NCI-H1694 (cell line): ENCODE data around the gene SNED1.

Experiments used
- DNase-seq: peaks from one replicate; lab custom pipeline; 2025; lab: John Stamatoyannopoulos, UW

Gene SNED1

GRCh38 chr2:241129086-241129871 lies 130.9 kb downstream of the SNED1 start:
- DNase-seq: no peak

GRCh38 chr2:241130316-241130715 lies 131.9 kb downstream of the SNED1 start:
- no peak for DNase-seq

DNA sequence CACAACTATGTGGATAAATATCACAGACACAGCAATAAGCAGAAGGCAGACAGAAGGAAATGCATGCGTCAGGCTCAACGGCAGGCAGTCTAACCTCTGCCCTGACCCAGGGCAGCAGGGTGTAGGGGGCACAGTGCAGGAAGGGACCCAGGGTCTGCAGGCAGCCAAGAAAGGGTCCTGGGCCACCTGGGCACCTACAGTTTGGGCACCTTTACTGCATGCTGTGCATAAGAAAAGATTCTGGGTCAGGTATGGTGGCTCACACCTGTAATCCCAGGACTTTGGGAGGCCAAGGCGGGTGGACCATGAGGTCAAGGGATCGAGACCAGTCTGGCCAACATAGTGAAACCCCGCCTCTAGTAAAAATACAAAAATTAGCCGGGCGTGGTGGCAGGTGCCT lies 133.1 kb downstream of the SNED1 start:
- no peak for DNase-seq

GRCh38 chr2:241132538-241133435 lies 134.4 kb downstream of the SNED1 start:
- no peak for DNase-seq

DNA sequence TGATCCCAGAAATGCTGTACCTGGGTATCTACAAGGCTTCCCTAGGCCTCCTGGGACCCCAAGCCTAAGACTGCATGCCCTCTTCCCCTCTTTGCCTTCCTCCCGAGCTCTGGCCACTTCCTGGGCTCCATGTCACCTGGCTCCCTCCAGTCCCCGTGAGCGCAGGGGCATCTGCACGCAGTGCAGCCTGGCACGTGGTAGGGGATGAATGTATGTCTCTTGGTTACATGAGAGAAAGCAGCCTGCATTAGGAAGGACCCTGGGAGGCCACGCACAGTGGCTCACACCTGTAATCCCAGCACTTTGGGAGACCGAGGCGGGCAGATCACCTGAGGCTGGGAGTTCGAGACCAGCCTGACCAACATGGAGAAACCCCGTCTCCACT lies 135.0 kb downstream of the SNED1 start:
- DNase-seq: no peak

DNA sequence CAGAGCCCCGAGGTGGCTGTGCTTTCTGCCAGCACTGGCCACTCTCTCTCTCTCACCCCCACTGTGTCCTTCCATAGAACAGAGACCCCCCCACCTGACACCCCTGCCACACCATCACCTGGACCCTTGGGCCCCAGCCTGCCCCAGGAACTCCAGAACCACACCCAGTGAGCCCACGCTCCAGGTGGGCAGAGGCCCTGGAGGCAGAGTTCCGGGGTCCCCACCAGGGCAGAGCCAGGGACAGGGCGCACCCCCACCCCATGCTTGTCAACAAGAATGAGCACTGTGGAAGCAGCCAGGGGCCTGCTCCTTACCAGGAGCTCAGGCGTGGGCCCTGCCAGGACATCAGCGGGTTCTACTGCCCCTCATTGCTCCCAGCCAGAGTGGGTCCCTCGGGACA lies 136.3 kb downstream of the SNED1 start:
- no peak for DNase-seq

DNA sequence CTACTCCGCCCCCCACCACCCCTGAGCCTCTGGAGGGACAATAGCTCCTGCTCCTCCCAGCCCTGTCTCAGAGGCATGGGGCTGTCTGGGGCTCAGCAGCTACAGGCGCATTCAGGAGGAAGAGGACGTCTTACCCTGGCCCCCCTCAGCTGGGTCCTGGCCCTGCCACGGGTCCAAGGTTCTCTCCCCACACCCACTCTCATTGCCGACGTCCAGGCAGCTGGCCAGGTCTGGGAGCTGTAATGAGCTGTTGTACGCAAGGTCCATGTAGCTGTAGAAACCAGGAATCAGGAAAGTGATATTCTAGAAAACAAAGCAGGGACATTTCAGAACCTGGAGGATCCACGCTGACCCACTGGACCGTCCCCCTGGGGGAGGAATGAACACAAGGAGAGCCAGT lies 137.3 kb downstream of the SNED1 start:
- DNase-seq: no peak

- DNase-seq: no peak
Measured at GRCh38 chr2:241136191-241136590, 137.8 kb downstream of the SNED1 start.

DNA sequence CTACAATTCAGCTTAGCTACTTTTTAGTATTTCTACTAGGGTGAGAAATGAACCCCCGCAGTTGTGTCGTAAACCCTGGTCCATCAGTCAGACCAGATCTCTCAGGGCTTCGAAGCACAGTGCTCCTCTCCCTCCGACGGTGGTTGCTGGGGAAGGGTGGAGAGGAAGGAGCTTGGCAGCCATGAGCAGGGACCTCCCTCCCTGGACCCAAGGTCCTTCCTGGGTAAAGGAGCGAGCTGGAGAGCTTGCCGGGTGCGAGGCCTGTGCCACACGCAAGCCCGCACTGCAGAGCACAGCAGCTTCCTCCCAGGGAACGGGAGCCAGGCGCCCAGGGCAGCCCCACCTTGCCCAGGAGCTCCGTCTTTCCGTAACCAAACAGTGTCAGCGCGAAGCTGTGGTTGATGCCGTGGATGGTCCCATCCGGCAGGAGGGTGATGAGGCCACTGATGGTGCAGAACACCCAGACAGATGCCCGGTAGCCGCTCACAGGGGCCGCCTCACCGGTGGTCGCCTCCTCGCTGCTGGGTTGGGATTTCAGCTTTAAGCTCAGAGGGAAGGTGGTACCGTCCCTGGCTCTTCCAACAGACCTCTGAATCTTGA lies 138.3 kb downstream of the SNED1 start:
- DNase-seq: no peak

GRCh38 chr2:241137276-241138190 lies 139.1 kb downstream of the SNED1 start:
- DNase-seq: no peak

- no peak for DNase-seq
Measured at GRCh38 chr2:241138471-241138870, 140.1 kb downstream of the SNED1 start.

DNA sequence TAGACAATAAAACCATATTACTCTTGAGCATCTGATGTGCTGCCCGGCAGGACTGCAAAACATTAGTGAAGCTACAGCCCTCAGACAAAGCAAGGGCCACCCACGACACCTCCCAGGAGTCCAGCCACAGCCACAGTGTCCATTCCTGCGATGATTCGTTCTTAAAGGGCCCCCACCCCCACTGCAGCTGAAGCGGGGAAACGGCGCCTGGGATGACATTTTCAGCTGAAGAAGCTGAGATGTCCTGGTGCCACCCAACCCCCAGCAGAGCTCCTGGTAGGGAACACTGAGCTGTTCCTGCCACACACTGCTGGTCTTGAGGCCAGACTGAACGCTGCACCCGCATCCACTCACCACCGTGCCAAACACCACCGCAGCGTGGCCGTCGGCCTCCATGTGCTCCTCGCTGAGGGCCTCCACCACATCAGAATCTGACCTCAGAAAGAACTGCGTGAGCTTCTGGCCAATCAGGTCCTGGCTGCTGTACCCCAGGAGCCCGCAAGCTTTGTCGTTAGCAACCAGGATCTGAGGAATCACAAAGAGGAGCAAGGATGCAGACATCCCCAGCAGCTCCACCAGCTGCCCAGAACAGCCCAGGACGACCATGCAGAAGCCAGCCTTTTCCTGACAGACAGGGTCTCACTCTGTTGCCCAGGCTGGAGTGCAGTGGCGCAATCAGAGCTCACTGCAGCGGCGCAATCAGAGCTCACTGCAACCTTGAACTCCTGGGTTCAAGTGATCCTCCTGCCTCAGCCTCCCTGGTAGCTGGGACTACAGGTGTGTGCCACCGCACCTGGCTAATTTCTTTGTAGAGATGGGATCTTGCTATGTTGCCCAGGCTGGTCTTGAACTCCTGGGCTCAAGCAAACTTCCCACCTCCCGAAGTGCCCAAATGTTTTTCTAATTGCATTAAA lies 141.4 kb downstream of the SNED1 start:
- DNase-seq: no peak

GRCh38 chr2:241140445-241140840 lies 142.0 kb downstream of the SNED1 start:
- DNase-seq: no peak

GRCh38 chr2:241141214-241141770 lies 142.9 kb downstream of the SNED1 start:
- no peak for DNase-seq

DNA sequence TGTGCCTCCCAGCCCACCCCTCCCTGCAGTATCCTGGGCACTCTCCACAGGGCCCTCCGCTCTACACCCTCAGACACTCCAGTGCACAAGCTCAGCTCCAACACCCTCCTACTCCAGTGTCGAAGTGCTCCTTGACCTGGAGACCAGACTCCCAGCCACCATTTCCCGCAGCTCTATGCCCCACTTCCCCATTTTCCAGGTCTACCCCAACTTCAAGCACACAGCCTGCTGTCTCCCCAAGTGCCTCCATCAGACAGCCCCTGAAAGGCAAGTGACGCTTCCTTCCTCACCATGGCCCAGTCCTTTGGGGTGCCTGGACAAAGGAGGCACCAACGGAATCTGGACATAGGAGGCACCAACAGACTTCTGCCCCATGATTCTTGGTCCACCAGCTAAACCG lies 143.6 kb downstream of the SNED1 start:
- DNase-seq: no peak

GRCh38 chr2:241142593-241142992 lies 144.2 kb downstream of the SNED1 start:
- DNase-seq: no peak
